ENCODE data around the gene TMED10. TPM values are rescaled to one million over a fixed set of nuclear protein-coding genes. Genes with fewer than 3 reads are reported as not detected.

TMED10 gene
- total and polyA plus RNA-seq, 4 donors: 79.5 to 398 (median 274) TPM

- H3K27me3 ChIP-seq (ENCODE audit: control insufficient read depth in 3 of 3, insufficient read depth in 3 of 3, low read length in 2 of 3): no peaks in the 10 kb centered on the region
- H3K9ac ChIP-seq (ENCODE audit: insufficient read depth in 1 of 2, low read length in 2 of 2): no peak overlapping the region
- no peaks in the 10 kb centered on the region for H3K9me3 ChIP-seq (ENCODE audit: control insufficient read depth in 4 of 4, insufficient read depth in 3 of 4, low read length in 3 of 4)
- no peak overlapping the region for H3K27ac ChIP-seq (ENCODE audit: low read depth in 1 of 2, low read length in 1 of 2)
- DNase-seq (no peak), ATAC-seq (ENCODE audit: insufficient read depth, low FRiP score) (no peak)
- TF ChIP-seq CTCF (IDR thresholded peaks at IDR 0.05; ENCODE audit: control extremely low read depth, extremely low read depth): no peak
- H3K4me3 ChIP-seq: no peak overlapping the region
- H3K4me1 ChIP-seq (ENCODE audit: control insufficient read depth in 5 of 5, insufficient read depth in 5 of 5, low read length in 5 of 5): peaks cover 0 to 8% (median 3%) of the 10 kb centered on the region in 5 donors
- WGBS, 2 donors: 67 to 76% methylated on average over 2 of the region's 2 CpGs
- peaks cover 0 to 19% (median 9%) of the 10 kb centered on the region in 4 donors for H3K36me3 ChIP-seq (ENCODE audit: control insufficient read depth in 4 of 4, insufficient read depth in 4 of 4, low read length in 4 of 4)
Measured at GRCh38 chr14:75150150-75150549, 26.3 kb downstream of the TMED10 start.

- Histone ChIP-seq H3K9me3 (ENCODE audit: control insufficient read depth in 4 of 4, insufficient read depth in 3 of 4, low read length in 3 of 4) (no peaks in the 10 kb centered on the region), H3K27me3 (ENCODE audit: control insufficient read depth in 3 of 3, insufficient read depth in 3 of 3, low read length in 2 of 3) (no peaks in the 10 kb centered on the region), H3K4me3 (no peak overlapping the region), H3K27ac (ENCODE audit: low read depth in 1 of 2, low read length in 1 of 2) (peak overlapping the region; percentile 41 to 78), H3K36me3 (ENCODE audit: control insufficient read depth in 4 of 4, insufficient read depth in 4 of 4, low read length in 4 of 4) (peaks cover 0 to 30% (median 12%) of the 10 kb centered on the region in 4 donors), H3K4me1 (ENCODE audit: control insufficient read depth in 5 of 5, insufficient read depth in 5 of 5, low read length in 5 of 5) (peaks cover 0 to 8% (median 5%) of the 10 kb centered on the region in 5 donors), H3K9ac (ENCODE audit: insufficient read depth in 1 of 2, low read length in 2 of 2) (peak overlapping the region in 1 of 2 donors; percentile 50)
- WGBS, 2 donors: 48 to 51% methylated on average over 13 of the region's 13 CpGs
- ATAC-seq (ENCODE audit: insufficient read depth, low FRiP score) (peak; percentile 77), DNase-seq (peak; percentile 83 to 90 (median 88))
- peak; percentile 8 for TF ChIP-seq CTCF (IDR thresholded peaks at IDR 0.05; ENCODE audit: control extremely low read depth, extremely low read depth)
Measured at GRCh38 chr14:75147423-75148071, 28.9 kb downstream of the TMED10 start.

GRCh38 chr14:75144944-75145343 is 31.5 kb downstream of the TMED10 start:
- Histone ChIP-seq H3K9ac (ENCODE audit: insufficient read depth in 1 of 2, low read length in 2 of 2) (no peak overlapping the region), H3K4me1 (ENCODE audit: control insufficient read depth in 5 of 5, insufficient read depth in 5 of 5, low read length in 5 of 5) (peaks cover 0 to 8% (median 8%) of the 10 kb centered on the region in 5 donors), H3K9me3 (ENCODE audit: control insufficient read depth in 4 of 4, insufficient read depth in 3 of 4, low read length in 3 of 4) (no peaks in the 10 kb centered on the region), H3K27ac (ENCODE audit: low read depth in 1 of 2, low read length in 1 of 2) (peak overlapping the region in 1 of 2 donors; percentile 64), H3K4me3 (no peak overlapping the region), H3K27me3 (ENCODE audit: control insufficient read depth in 3 of 3, insufficient read depth in 3 of 3, low read length in 2 of 3) (no peaks in the 10 kb centered on the region), H3K36me3 (ENCODE audit: control insufficient read depth in 4 of 4, insufficient read depth in 4 of 4, low read length in 4 of 4) (peaks cover 0 to 21% (median 6%) of the 10 kb centered on the region in 4 donors)
- ATAC-seq (ENCODE audit: insufficient read depth, low FRiP score) (peak; percentile 13), DNase-seq (no peak)
- no peak for TF ChIP-seq CTCF (IDR thresholded peaks at IDR 0.05; ENCODE audit: control extremely low read depth, extremely low read depth)
- WGBS, 2 donors: 42 to 47% methylated on average over 5 of the region's 5 CpGs
